ENCODE measurements around the gene MAP3K12.
"Not testable (repeated sequence)": the region's sequence is repeated elsewhere in the genome, so short reads cannot be mapped to it uniquely, and the experiment has no call there.

The MAP3K12 gene

GRCh38 chr12:53499266-53500141 lies at the start of gene MAP3K12:
Gene MAP3K12, minus strand, starts transcription at chr12:53499458. Its CDS starts 12,067 bp downstream, at chr12:53487391.
- peak; percentile 82 for DNase-seq
- no peaks in the 10 kb centered on the region for H3K9me3 Mint-ChIP-seq
- H3K4me3 Mint-ChIP-seq: peak within 1 kb of the TSS; percentile 80
- H3K4me1 Mint-ChIP-seq: peaks cover 53% of the 10 kb centered on the region
- peak within 1 kb of the TSS; percentile 96 for H3K27ac Mint-ChIP-seq
- peaks cover 6% of the 10 kb centered on the region for H3K36me3 Mint-ChIP-seq
- CTCF ChIA-PET: interaction anchor here (0.6 to 2.3 kb wide), 4 partner anchors 9 to 51 kb away, joined by 5 to 8 read pairs (median 6); no protein-coding TSS in a partner anchor
- H3K27me3 Mint-ChIP-seq: no peaks in the 10 kb centered on the region

- H3K4me1 Mint-ChIP-seq: peaks cover 19% of the 10 kb centered on the region
- CTCF ChIA-PET: interaction anchor here (0.6 kb wide), 1 partner anchor 37 kb away, joined by 3 read pairs; no protein-coding TSS in a partner anchor
- not testable (repeated sequence) for H3K9me3 Mint-ChIP-seq, H3K4me3 Mint-ChIP-seq, H3K27ac Mint-ChIP-seq, DNase-seq, H3K27me3 Mint-ChIP-seq
- peaks cover 28% of the 10 kb centered on the region for H3K36me3 Mint-ChIP-seq
Measured at GRCh38 chr12:53548354-53548753, 49.1 kb upstream of the MAP3K12 start.

- H3K4me1 Mint-ChIP-seq: peaks cover 10% of the 10 kb centered on the region
Measured at GRCh38 chr12:53543539-53543938, 44.3 kb upstream of the MAP3K12 start.

GRCh38 chr12:53539526-53539925 lies 40.3 kb upstream of the MAP3K12 start:
- no peaks in the 10 kb centered on the region for H3K27me3 Mint-ChIP-seq
- CTCF ChIA-PET: interaction anchor here (1.2 to 1.7 kb wide), 2 partner anchors 136 to 204 kb away, joined by 3 to 5 read pairs; partner anchors contain the start of gene ATP5MC2

More at GRCh38 chr12:53543539-53543938, 44.3 kb upstream of the MAP3K12 start:
- H3K27ac Mint-ChIP-seq: peak overlapping the region; percentile 50
- peaks cover 17% of the 10 kb centered on the region for H3K36me3 Mint-ChIP-seq
- DNase-seq: peak; percentile 70
- no peaks in the 10 kb centered on the region for H3K9me3 Mint-ChIP-seq
- CTCF ChIA-PET: interaction anchor here (0.6 to 4.4 kb wide), 29 partner anchors 8 to 214 kb away, joined by 3 to 95 read pairs (median 4); partner anchors contain the start of gene ATP5MC2
- no peaks in the 10 kb centered on the region for H3K27me3 Mint-ChIP-seq
- H3K4me3 Mint-ChIP-seq: no peak overlapping the region

GRCh38 chr12:53538209-53538689 lies 39.0 kb upstream of the MAP3K12 start:
- peaks cover 27% of the 10 kb centered on the region for H3K36me3 Mint-ChIP-seq
- H3K27ac Mint-ChIP-seq: peak overlapping the region; percentile 73
- no peak overlapping the region for H3K4me3 Mint-ChIP-seq
- no peaks in the 10 kb centered on the region for H3K4me1 Mint-ChIP-seq
- H3K9me3 Mint-ChIP-seq: no peaks in the 10 kb centered on the region
- CTCF ChIA-PET: interaction anchor here (0.5 to 0.8 kb wide), 2 partner anchors 208 to 709 kb away, joined by 3 read pairs; no protein-coding TSS in a partner anchor
- no peaks in the 10 kb centered on the region for H3K27me3 Mint-ChIP-seq
- DNase-seq: no peak

More at GRCh38 chr12:53539526-53539925, 40.3 kb upstream of the MAP3K12 start:
- Mint-ChIP-seq H3K9me3 (no peaks in the 10 kb centered on the region), H3K4me1 (peaks cover 10% of the 10 kb centered on the region), H3K27ac (no peak overlapping the region), H3K4me3 (no peak overlapping the region), H3K36me3 (peaks cover 24% of the 10 kb centered on the region)
- no peak for DNase-seq

- CTCF ChIA-PET: no interaction called here
- H3K4me1 Mint-ChIP-seq: no peaks in the 10 kb centered on the region
- H3K4me3 Mint-ChIP-seq: no peak overlapping the region
- no peak overlapping the region for H3K27ac Mint-ChIP-seq
- no peak for DNase-seq
- H3K9me3 Mint-ChIP-seq: no peaks in the 10 kb centered on the region
- H3K36me3 Mint-ChIP-seq: peaks cover 37% of the 10 kb centered on the region
- H3K27me3 Mint-ChIP-seq: no peaks in the 10 kb centered on the region
Measured at GRCh38 chr12:53536962-53537361, 37.7 kb upstream of the MAP3K12 start.

- CTCF ChIA-PET: no interaction called here
- H3K4me1 Mint-ChIP-seq: no peaks in the 10 kb centered on the region
- H3K36me3 Mint-ChIP-seq: peaks cover 39% of the 10 kb centered on the region
- no peaks in the 10 kb centered on the region for H3K9me3 Mint-ChIP-seq
- no peaks in the 10 kb centered on the region for H3K27me3 Mint-ChIP-seq
- no peak overlapping the region for H3K27ac Mint-ChIP-seq
- no peak overlapping the region for H3K4me3 Mint-ChIP-seq
- DNase-seq: no peak
Measured at GRCh38 chr12:53533471-53533870, 34.2 kb upstream of the MAP3K12 start.

- H3K27me3 Mint-ChIP-seq: no peaks in the 10 kb centered on the region
- peaks cover 39% of the 10 kb centered on the region for H3K36me3 Mint-ChIP-seq
- H3K4me1 Mint-ChIP-seq: no peaks in the 10 kb centered on the region
- no peaks in the 10 kb centered on the region for H3K9me3 Mint-ChIP-seq
- CTCF ChIA-PET: interaction anchor here (0.9 to 1.0 kb wide), 2 partner anchors 11 to 114 kb away, joined by 3 read pairs; no protein-coding TSS in a partner anchor
- no peak overlapping the region for H3K27ac Mint-ChIP-seq
- DNase-seq: no peak
- H3K4me3 Mint-ChIP-seq: no peak overlapping the region
Measured at GRCh38 chr12:53532524-53533445, 33.5 kb upstream of the MAP3K12 start.

- CTCF ChIA-PET: interaction anchor here (0.9 to 1.0 kb wide), 2 partner anchors 12 to 114 kb away, joined by 3 read pairs; no protein-coding TSS in a partner anchor
- Mint-ChIP-seq H3K27ac (no peak overlapping the region), H3K4me3 (no peak overlapping the region), H3K27me3 (no peaks in the 10 kb centered on the region), H3K4me1 (no peaks in the 10 kb centered on the region), H3K36me3 (peaks cover 39% of the 10 kb centered on the region), H3K9me3 (no peaks in the 10 kb centered on the region)
- no peak for DNase-seq
Measured at GRCh38 chr12:53532021-53532420, 32.8 kb upstream of the MAP3K12 start.

- Mint-ChIP-seq H3K27ac (no peak overlapping the region), H3K4me3 (no peak overlapping the region), H3K36me3 (peaks cover 41% of the 10 kb centered on the region), H3K27me3 (no peaks in the 10 kb centered on the region), H3K9me3 (no peaks in the 10 kb centered on the region), H3K4me1 (no peaks in the 10 kb centered on the region)
- CTCF ChIA-PET: no interaction called here
- no peak for DNase-seq
Measured at GRCh38 chr12:53530920-53531319, 31.7 kb upstream of the MAP3K12 start.

- no peak overlapping the region for H3K27ac Mint-ChIP-seq
- H3K36me3 Mint-ChIP-seq: peaks cover 35% of the 10 kb centered on the region
- H3K4me3 Mint-ChIP-seq: no peak overlapping the region
- no peaks in the 10 kb centered on the region for H3K9me3 Mint-ChIP-seq
- DNase-seq: no peak
- CTCF ChIA-PET: interaction anchor here (0.8 kb wide), 1 partner anchor 21 kb away, joined by 3 read pairs; no protein-coding TSS in a partner anchor
- H3K27me3 Mint-ChIP-seq: no peaks in the 10 kb centered on the region
- H3K4me1 Mint-ChIP-seq: no peaks in the 10 kb centered on the region
Measured at GRCh38 chr12:53530061-53530460, 30.8 kb upstream of the MAP3K12 start.

GRCh38 chr12:53524476-53524875 lies 25.2 kb upstream of the MAP3K12 start:
- no peaks in the 10 kb centered on the region for H3K4me1 Mint-ChIP-seq
- no peaks in the 10 kb centered on the region for H3K27me3 Mint-ChIP-seq
- CTCF ChIA-PET: interaction anchor here (5.9 kb wide), 1 partner anchor 14 kb away, joined by 32 read pairs; no protein-coding TSS in a partner anchor
- no peak overlapping the region for H3K4me3 Mint-ChIP-seq
- no peak overlapping the region for H3K27ac Mint-ChIP-seq
- H3K36me3 Mint-ChIP-seq: peaks cover 38% of the 10 kb centered on the region
- H3K9me3 Mint-ChIP-seq: no peaks in the 10 kb centered on the region
- DNase-seq: no peak

GRCh38 chr12:53523131-53523530 lies 23.9 kb upstream of the MAP3K12 start:
- H3K9me3 Mint-ChIP-seq: no peaks in the 10 kb centered on the region
- H3K4me3 Mint-ChIP-seq: no peak overlapping the region

More at GRCh38 chr12:53523131-53523530, 23.9 kb upstream of the MAP3K12 start:
- Mint-ChIP-seq H3K4me1 (no peaks in the 10 kb centered on the region), H3K36me3 (peaks cover 38% of the 10 kb centered on the region), H3K27me3 (no peaks in the 10 kb centered on the region), H3K27ac (no peak overlapping the region)
- CTCF ChIA-PET: interaction anchor here (5.9 kb wide), 1 partner anchor 13 kb away, joined by 32 read pairs; no protein-coding TSS in a partner anchor
- no peak for DNase-seq
